ENCODE measurements around the gene GUCY2C. TPM values are rescaled to one million over a fixed set of nuclear protein-coding genes. Genes with fewer than 3 reads are reported as not detected.

GUCY2C gene
- total RNA-seq, 1 donor from 2014 or later, result not detected

DNA sequence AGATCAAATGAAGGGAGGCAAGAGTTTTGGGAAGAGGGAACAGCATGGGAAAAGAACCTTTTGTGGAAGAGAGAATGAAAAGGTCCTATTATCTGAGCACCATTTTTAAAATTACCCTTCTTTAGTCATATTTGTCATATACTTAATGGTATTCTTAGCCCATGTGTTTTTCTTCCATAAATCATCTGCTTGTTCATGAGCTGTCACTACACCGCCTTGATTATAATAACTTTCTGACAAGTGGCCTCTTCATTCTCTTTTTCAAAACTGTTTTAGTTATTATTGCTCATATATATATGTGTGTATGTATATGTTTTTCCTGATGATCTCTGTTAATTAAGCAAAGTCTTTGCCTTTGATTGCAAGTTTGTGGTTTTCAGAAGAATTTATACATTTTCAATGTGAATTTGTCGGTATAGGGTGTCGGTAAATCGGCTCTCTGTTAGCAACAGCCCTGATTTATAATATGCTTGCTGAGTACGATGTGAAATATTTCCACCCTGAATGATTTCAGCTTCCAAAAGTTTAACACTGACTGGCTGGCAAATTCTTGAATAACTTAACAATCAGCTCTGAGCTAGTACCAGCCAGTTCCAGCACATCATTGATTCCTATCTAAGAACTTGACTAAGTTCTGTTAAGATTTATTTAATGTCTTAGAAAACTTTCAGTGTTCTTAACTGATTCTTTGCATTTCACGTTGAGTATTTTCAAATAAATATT is 49.2 kb downstream of the GUCY2C start:
- TF ChIP-seq, protein P1, sequence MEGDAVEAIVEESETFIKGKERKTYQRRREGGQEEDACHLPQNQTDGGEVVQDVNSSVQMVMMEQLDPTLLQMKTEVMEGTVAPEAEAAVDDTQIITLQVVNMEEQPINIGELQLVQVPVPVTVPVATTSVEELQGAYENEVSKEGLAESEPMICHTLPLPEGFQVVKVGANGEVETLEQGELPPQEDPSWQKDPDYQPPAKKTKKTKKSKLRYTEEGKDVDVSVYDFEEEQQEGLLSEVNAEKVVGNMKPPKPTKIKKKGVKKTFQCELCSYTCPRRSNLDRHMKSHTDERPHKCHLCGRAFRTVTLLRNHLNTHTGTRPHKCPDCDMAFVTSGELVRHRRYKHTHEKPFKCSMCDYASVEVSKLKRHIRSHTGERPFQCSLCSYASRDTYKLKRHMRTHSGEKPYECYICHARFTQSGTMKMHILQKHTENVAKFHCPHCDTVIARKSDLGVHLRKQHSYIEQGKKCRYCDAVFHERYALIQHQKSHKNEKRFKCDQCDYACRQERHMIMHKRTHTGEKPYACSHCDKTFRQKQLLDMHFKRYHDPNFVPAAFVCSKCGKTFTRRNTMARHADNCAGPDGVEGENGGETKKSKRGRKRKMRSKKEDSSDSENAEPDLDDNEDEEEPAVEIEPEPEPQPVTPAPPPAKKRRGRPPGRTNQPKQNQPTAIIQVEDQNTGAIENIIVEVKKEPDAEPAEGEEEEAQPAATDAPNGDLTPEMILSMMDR (IDR thresholded peaks at IDR 0.05), result no peak
- Mint-ChIP-seq H3K4me1 (ENCODE audit: unreplicated experiment) (no peaks in the 10 kb centered on the region), H3K27me3 (ENCODE audit: unreplicated experiment) (peaks cover 8% of the 10 kb centered on the region), H3K4me3 (ENCODE audit: unreplicated experiment) (no peak overlapping the region), H3K9me3 (ENCODE audit: unreplicated experiment) (no peaks in the 10 kb centered on the region), H3K36me3 (ENCODE audit: unreplicated experiment) (no peaks in the 10 kb centered on the region), H3K27ac (ENCODE audit: unreplicated experiment) (no peak overlapping the region)
- DNase-seq (ENCODE audit: extremely low spot score, unreplicated experiment), result no peak

DNA sequence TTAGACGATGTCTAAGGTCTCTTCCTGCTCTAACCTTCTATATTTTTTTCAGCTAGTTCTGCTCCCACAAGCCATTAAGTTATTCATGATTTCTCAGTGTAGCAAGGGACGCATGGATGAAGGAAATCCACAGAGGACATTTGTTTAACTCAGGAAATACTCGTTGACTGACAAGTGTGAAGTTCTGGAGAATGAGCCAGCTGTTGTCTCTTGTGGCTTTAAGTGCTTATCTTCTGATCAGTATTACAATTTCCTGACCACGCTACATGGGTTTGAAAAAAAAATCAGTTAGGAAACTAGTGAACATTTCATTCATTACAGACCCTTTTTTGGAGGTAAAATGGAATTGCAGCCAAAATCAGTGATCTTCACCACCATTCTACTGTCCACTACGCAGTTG is 53.1 kb downstream of the GUCY2C start:
- Mint-ChIP-seq H3K27ac (ENCODE audit: unreplicated experiment) (no peak overlapping the region), H3K27me3 (ENCODE audit: unreplicated experiment) (no peaks in the 10 kb centered on the region), H3K36me3 (ENCODE audit: unreplicated experiment) (no peaks in the 10 kb centered on the region), H3K4me3 (ENCODE audit: unreplicated experiment) (no peak overlapping the region), H3K9me3 (ENCODE audit: unreplicated experiment) (no peaks in the 10 kb centered on the region), H3K4me1 (ENCODE audit: unreplicated experiment) (no peaks in the 10 kb centered on the region)
- TF ChIP-seq, protein P1 (IDR thresholded peaks at IDR 0.05), result no peak
- no peak for DNase-seq (ENCODE audit: extremely low spot score, unreplicated experiment)

DNA sequence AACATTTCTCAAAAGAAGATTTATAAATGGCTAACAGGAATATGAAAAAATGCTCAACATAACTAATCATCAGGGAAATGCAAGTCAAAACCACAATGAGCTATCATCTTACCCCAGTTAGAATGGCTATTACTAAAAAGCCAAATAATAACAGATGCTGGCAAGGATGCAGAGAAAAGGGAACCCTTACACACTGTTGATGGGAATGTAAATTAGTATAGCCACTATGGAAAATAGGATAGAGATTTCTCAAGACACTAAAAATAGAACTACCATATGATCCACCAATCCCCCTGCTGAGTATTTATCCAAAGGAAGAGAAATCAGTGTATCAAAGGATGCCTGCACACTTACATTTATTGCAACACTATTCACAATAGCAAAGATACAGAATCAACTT is 58.3 kb downstream of the GUCY2C start:
- no peak for DNase-seq (ENCODE audit: extremely low spot score, unreplicated experiment)
- no peaks in the 10 kb centered on the region for H3K27me3 Mint-ChIP-seq (ENCODE audit: unreplicated experiment)
- no peaks in the 10 kb centered on the region for H3K4me1 Mint-ChIP-seq (ENCODE audit: unreplicated experiment)
- no peak overlapping the region for H3K4me3 Mint-ChIP-seq (ENCODE audit: unreplicated experiment)
- no peak overlapping the region for H3K27ac Mint-ChIP-seq (ENCODE audit: unreplicated experiment)
- TF ChIP-seq, protein P1 (IDR thresholded peaks at IDR 0.05), result no peak
- no peaks in the 10 kb centered on the region for H3K36me3 Mint-ChIP-seq (ENCODE audit: unreplicated experiment)
- peaks cover 26% of the 10 kb centered on the region for H3K9me3 Mint-ChIP-seq (ENCODE audit: unreplicated experiment)

DNA sequence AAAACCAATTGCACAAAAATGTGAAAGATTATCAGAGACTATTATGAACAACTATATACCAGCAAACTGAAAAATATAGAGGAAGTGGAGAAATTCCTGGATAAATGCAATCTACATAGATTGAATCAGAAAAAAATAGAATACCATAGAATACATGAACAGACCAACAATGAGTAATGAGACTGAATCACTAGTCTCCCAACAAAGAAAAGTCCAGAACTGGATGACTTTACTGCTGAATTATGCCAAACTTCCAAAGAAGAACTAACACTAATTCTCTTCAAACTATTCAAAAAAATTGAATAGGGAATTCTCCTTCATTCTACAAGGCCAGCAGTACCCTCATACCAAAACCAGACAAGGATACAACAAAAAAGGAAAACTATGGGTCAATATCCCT is 60.6 kb downstream of the GUCY2C start:
- H3K9me3 Mint-ChIP-seq (ENCODE audit: unreplicated experiment), result peaks cover 26% of the 10 kb centered on the region

DNA sequence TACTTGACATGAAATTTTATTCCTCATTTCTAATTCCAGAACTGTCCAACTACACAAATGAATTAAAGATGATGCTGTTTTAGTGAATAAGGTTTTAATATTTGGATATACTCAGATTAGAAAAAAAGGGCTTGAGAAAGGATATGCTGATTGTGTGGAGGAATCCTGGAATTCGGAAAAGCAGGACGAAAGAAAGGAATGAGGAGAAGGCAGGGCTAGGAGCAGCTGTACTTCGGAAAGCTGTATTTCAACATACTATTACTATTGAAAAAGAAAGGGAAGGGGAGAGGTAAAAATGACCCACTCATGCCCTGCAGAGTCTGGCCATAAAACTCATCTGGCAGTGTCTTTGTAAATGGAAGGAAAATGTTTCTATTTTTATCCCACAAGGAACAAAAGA is 65.6 kb downstream of the GUCY2C start:
- H3K4me3 Mint-ChIP-seq (ENCODE audit: unreplicated experiment), result no peak overlapping the region
- H3K27ac Mint-ChIP-seq (ENCODE audit: unreplicated experiment), result no peak overlapping the region
- H3K27me3 Mint-ChIP-seq (ENCODE audit: unreplicated experiment), result peaks cover 21% of the 10 kb centered on the region
- peaks cover 12% of the 10 kb centered on the region for H3K9me3 Mint-ChIP-seq (ENCODE audit: unreplicated experiment)
- H3K36me3 Mint-ChIP-seq (ENCODE audit: unreplicated experiment), result no peaks in the 10 kb centered on the region
- no peaks in the 10 kb centered on the region for H3K4me1 Mint-ChIP-seq (ENCODE audit: unreplicated experiment)
- no peak for DNase-seq (ENCODE audit: extremely low spot score, unreplicated experiment)
- TF ChIP-seq, protein P1 (IDR thresholded peaks at IDR 0.05), result no peak

More for the DNA sequence above, 60.6 kb downstream of the GUCY2C start:
- Mint-ChIP-seq H3K36me3 (ENCODE audit: unreplicated experiment) (no peaks in the 10 kb centered on the region), H3K4me3 (ENCODE audit: unreplicated experiment) (no peak overlapping the region), H3K27me3 (ENCODE audit: unreplicated experiment) (no peaks in the 10 kb centered on the region), H3K27ac (ENCODE audit: unreplicated experiment) (no peak overlapping the region), H3K4me1 (ENCODE audit: unreplicated experiment) (no peaks in the 10 kb centered on the region)
- TF ChIP-seq, protein P1 (IDR thresholded peaks at IDR 0.05), result no peak
- DNase-seq (ENCODE audit: extremely low spot score, unreplicated experiment), result no peak

All from osteocyte (in vitro differentiated cells).